ENCODE results near the gene FOXK2. TPM values are rescaled to one million over a fixed set of nuclear protein-coding genes. Genes with fewer than 3 reads are reported as not detected.

The FOXK2 gene
- total and polyA plus RNA-seq, 2 donors (not counting 1 experiment from before 2014, with no cell fraction given): 19.7 to 62.7 TPM

DNA sequence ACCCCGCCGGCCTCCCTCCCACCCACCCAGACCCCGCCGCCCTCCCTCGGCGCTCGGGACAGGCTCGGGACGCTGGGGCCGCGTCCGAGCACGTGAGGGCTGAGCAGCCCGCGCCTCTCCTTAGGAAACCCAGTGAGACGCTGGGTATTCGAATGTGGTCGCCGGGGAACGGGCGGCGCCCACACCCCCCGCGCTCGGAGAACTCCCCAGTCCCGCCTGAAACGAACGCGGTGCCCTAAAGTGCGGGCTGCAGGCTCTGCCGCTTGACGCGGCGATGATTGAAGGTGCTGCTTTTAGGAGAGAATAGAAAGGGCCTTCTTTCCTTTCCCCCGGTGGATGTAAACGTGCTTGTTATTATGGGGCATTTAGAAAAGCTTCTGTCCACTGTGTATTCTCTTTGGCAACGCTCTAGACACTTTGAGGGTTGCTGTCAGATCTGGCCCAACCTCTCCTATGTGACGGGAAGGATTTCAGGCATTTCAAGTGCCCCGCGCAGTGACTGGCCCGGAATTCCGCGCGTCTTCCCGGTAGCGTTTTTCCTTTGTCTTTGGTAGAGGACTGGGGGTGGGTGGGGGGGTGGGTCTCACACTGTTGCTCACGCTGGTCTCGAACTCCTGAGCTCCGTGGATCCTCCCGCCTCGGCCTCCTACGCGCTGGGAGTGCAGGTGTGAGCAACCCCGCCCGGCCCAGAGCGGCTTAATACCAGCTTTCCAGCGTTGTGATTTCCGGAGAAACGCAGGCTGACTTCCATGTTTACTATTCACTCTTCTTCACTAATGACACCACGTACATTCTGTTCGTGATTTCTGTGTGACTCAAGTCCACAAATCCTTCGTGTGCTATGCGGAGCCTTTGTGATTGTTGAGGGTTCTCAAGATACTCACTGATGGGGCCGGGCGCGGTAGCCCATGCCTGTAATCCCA is 21.8 kb upstream of the FOXK2 start:
- peak overlapping the region; percentile 68 for H3K9ac ChIP-seq (ENCODE audit: low read length)
- POLR2A ChIA-PET: interaction anchor here (0.5 to 1.7 kb wide), 6 partner anchors 9 to 305 kb away, joined by 3 to 10 read pairs (median 4); partner anchors contain the start of gene FOXK2

More for the DNA sequence above, 21.8 kb upstream of the FOXK2 start:
- intact Hi-C loops (cut with micrococcal nuclease): loop anchor here (1.0 kb wide), 3 partner anchors 22 to 54 kb away; partner anchors contain the start of genes FOXK2 and NARF
- H3K27ac ChIP-seq (ENCODE audit: low read length in 2 of 2): peak overlapping the region; percentile 54 to 55
- DNase-seq: peak; percentile 73
- H3K4me3 ChIP-seq (ENCODE audit: control extremely low read depth in 1 of 5, extremely low read depth in 1 of 5, insufficient read depth in 1 of 5, low read depth in 2 of 5, low read length in 4 of 5): peak overlapping the region; percentile 13 to 79 (median 64)
- no peaks in the 10 kb centered on the region for H3K36me3 ChIP-seq (replicated peaks in 1 of 2; ENCODE audit: control extremely low read depth in 1 of 2, control insufficient read depth in 1 of 2, extremely low read depth in 1 of 2, insufficient read depth in 2 of 2, low read length in 1 of 2)
- peak overlapping the region; percentile 91 for H3K4me2 ChIP-seq (replicated peaks; ENCODE audit: low read depth, low read length, poor library complexity, severe bottlenecking)
- H3K9me3 ChIP-seq (ENCODE audit: control extremely low read depth in 1 of 3, control insufficient read depth in 2 of 3, insufficient read depth in 1 of 3, low read length in 2 of 3): peaks cover 0 to 4% (median 0%) of the 10 kb centered on the region in 3 donors
- no peaks in the 10 kb centered on the region for H3K79me2 ChIP-seq (ENCODE audit: control insufficient read depth, insufficient read depth, low read length)
- peak overlapping the region; percentile 89 for H2AFZ ChIP-seq (ENCODE audit: insufficient read depth, low read depth, low read length, poor library complexity, severe bottlenecking)
- no peaks in the 10 kb centered on the region for H3K27me3 Mint-ChIP-seq
- peaks cover 7 to 34% of the 10 kb centered on the region in 2 donors for H3K4me1 ChIP-seq (ENCODE audit: control insufficient read depth in 2 of 2, insufficient read depth in 2 of 2, low read length in 2 of 2)
- H3K27me3 ChIP-seq (replicated peaks in 1 of 4; ENCODE audit: control extremely low read depth in 1 of 4, control insufficient read depth in 3 of 4, insufficient read depth in 4 of 4, low read length in 3 of 4): peaks cover 0 to 4% (median 0%) of the 10 kb centered on the region in 4 experiments
- peak; percentile 37 for ATAC-seq (ENCODE audit: low read depth)
- 4% methylated on average over 46 of the region's 66 CpGs for WGBS (ENCODE audit: insufficient coverage)
- peak overlapping the region; percentile 93 for H3K4me3 Mint-ChIP-seq
- H4K20me1 ChIP-seq (ENCODE audit: control insufficient read depth, insufficient read depth, low read length, poor library complexity, severe bottlenecking): no peaks in the 10 kb centered on the region
- H3K27ac Mint-ChIP-seq: peak overlapping the region; percentile 93
- TF ChIP-seq, protein P1, sequence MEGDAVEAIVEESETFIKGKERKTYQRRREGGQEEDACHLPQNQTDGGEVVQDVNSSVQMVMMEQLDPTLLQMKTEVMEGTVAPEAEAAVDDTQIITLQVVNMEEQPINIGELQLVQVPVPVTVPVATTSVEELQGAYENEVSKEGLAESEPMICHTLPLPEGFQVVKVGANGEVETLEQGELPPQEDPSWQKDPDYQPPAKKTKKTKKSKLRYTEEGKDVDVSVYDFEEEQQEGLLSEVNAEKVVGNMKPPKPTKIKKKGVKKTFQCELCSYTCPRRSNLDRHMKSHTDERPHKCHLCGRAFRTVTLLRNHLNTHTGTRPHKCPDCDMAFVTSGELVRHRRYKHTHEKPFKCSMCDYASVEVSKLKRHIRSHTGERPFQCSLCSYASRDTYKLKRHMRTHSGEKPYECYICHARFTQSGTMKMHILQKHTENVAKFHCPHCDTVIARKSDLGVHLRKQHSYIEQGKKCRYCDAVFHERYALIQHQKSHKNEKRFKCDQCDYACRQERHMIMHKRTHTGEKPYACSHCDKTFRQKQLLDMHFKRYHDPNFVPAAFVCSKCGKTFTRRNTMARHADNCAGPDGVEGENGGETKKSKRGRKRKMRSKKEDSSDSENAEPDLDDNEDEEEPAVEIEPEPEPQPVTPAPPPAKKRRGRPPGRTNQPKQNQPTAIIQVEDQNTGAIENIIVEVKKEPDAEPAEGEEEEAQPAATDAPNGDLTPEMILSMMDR (IDR thresholded peaks at IDR 0.05): no peak
- TF ChIP-seq EZH2 (IDR thresholded peaks at IDR 0.05; ENCODE audit: borderline replicate concordance, insufficient read depth, low read depth, low read length, poor library complexity, severe bottlenecking): no peak
- peaks cover 25% of the 10 kb centered on the region for H3K4me1 Mint-ChIP-seq
- no peaks in the 10 kb centered on the region for H3K9me3 Mint-ChIP-seq (ENCODE audit: insufficient read depth)
- CTCF ChIA-PET: no interaction called here

All from B cell (primary cell).